OCI-LY7 (cell line): ENCODE measurements around the gene ANTXR1.

ENCODE experiments used
- EZH2phosphoT487 ChIP-seq: fragments of 200-600 bp; sonication (generic); IDR thresholded peaks from 2 replicates; pipeline ENCODE4 v1.6.1; 2018; ENCODE audit warnings: low read depth, borderline replicate concordance, mild to moderate bottlenecking, mixed run types, antibody characterized with exemption, low read length, moderate library complexity, mixed read lengths
- TF ChIP-seq, protein P1 (sequence below): fragments of 200-600 bp; sonication (generic); conservative IDR thresholded peaks from 2 replicates; pipeline ENCODE4 v1.5.1; 2014; ENCODE audit warnings: mild to moderate bottlenecking, antibody characterized with exemption, low read length, moderate library complexity, mixed read lengths

DNA sequence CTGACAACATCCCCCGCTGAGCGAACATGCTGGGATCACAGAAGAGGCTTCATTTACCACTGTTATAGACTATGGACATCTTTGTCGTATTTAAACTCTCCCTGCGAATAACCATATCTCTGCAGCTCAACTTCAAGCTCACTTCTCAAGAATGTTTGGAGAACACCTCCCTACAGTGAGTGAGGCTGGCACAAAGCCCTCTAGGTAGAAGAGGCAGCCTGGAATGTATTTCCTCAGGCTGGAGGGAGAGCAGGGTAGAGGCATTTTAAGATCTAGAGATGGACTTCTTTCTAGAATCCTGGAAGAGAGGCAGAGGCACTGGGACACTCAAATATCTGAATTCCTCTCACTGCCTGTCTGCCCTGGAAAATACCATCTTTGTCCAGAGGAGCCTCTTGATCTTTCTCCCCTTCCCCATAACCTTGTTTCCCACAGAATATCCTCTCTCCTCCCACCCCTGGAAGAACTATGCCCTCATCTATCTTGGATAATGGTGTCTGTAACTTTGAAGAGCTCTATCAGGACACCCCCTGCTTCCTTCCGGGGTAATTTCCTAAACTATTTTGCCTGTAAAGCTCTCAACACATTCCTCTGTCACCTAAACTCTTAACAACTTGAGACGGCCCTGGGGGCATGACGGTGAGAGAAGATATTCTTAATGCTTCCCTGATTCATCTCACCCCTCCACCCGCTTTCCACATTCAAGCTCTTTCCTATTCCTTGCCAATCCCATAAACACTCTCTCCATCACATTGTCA lies 2.4 kb upstream of the ANTXR1 start:
- TF ChIP-seq, protein P1, sequence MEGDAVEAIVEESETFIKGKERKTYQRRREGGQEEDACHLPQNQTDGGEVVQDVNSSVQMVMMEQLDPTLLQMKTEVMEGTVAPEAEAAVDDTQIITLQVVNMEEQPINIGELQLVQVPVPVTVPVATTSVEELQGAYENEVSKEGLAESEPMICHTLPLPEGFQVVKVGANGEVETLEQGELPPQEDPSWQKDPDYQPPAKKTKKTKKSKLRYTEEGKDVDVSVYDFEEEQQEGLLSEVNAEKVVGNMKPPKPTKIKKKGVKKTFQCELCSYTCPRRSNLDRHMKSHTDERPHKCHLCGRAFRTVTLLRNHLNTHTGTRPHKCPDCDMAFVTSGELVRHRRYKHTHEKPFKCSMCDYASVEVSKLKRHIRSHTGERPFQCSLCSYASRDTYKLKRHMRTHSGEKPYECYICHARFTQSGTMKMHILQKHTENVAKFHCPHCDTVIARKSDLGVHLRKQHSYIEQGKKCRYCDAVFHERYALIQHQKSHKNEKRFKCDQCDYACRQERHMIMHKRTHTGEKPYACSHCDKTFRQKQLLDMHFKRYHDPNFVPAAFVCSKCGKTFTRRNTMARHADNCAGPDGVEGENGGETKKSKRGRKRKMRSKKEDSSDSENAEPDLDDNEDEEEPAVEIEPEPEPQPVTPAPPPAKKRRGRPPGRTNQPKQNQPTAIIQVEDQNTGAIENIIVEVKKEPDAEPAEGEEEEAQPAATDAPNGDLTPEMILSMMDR: no peak
- no peak for TF ChIP-seq EZH2phosphoT487
